WTC11 (cell line): ENCODE results near the gene PRKAG2. TPM values are rescaled to one million over a fixed set of nuclear protein-coding genes. Genes with fewer than 3 reads are reported as not detected.

ENCODE experiments used
- ATAC-seq: fragments of 200-7000 bp; cut with Tn5 transposase; 2 replicates; pipeline ENCODE4 v1.10.0; 2021; ENCODE audit warnings: mild to moderate bottlenecking, moderate library complexity
- CTCF ChIA-PET: fragments of 300-600 bp; sonication (Branson Sonifier 250); formaldehyde crosslinking; loops from one replicate; lab custom pipeline; 2021; ENCODE audit warnings: antibody characterized with exemption; lab: Charles Lee
- POLR2A ChIA-PET: fragments of 350-600 bp; sonication (Branson Sonifier 250); formaldehyde crosslinking; loops from one replicate; lab custom pipeline; 2021; ENCODE audit warnings: antibody characterized with exemption; lab: Charles Lee
- DNase-seq: peaks from one replicate; pipeline ENCODE4 v3.0.0; 2021; ENCODE audit warnings: low spot score
- H3K27ac Mint-ChIP-seq: 2 replicates; pipeline ENCODE4 v1.8.0; 2021; ENCODE audit warnings: mixed read lengths
- H3K27me3 Mint-ChIP-seq: 2 replicates; pipeline ENCODE4 v1.8.0; 2021; ENCODE audit warnings: low read depth, mild to moderate bottlenecking, moderate library complexity, mixed read lengths
- H3K36me3 Mint-ChIP-seq: 2 replicates; pipeline ENCODE4 v1.8.0; 2021; ENCODE audit warnings: mixed read lengths
- H3K4me1 Mint-ChIP-seq: 2 replicates; pipeline ENCODE4 v1.8.0; 2022; ENCODE audit warnings: mixed read lengths
- H3K4me3 Mint-ChIP-seq: 2 replicates; pipeline ENCODE4 v1.8.0; 2021; ENCODE audit warnings: mild to moderate bottlenecking, moderate library complexity, mixed read lengths
- H3K9me3 Mint-ChIP-seq: 2 replicates; pipeline ENCODE4 v1.8.0; 2021; ENCODE audit warnings: mixed read lengths
- CBFB ChIP-seq: sonication (generic); formaldehyde crosslinking; IDR thresholded peaks from 2 replicates; pipeline ENCODE4 v1.8.1; 2022; ENCODE audit warnings: mild to moderate bottlenecking, low read depth, missing genetic modification reagents
- CREB1 ChIP-seq: sonication (generic); formaldehyde crosslinking; IDR thresholded peaks from 2 replicates; pipeline ENCODE4 v1.8.0; 2023; ENCODE audit warnings: mild to moderate bottlenecking, missing genetic modification reagents
- EMX1 ChIP-seq: fragments of 250-450 bp; sonication (Bioruptor Pico); IDR thresholded peaks from 2 replicates; pipeline ENCODE4 v1.8.0; 2021; ENCODE audit warnings: mild to moderate bottlenecking
- FOXK1 ChIP-seq: sonication (generic); formaldehyde crosslinking; IDR thresholded peaks from 2 replicates; pipeline ENCODE4 v1.8.0; 2022; ENCODE audit warnings: mild to moderate bottlenecking, moderate library complexity, missing genetic modification reagents
- IRF2 ChIP-seq: sonication (generic); formaldehyde crosslinking; IDR thresholded peaks from 2 replicates; pipeline ENCODE4 v1.8.0; 2022; ENCODE audit warnings: low read depth, missing genetic modification reagents, borderline replicate concordance
- JAZF1 ChIP-seq: fragments of 250-450 bp; sonication (Bioruptor Pico); IDR thresholded peaks from 2 replicates; pipeline ENCODE4 v1.9.0; 2021; ENCODE audit warnings: moderate library complexity, mild to moderate bottlenecking, inconsistent platforms
- KAT7 ChIP-seq: sonication (generic); formaldehyde crosslinking; IDR thresholded peaks from 2 replicates; pipeline ENCODE4 v1.8.1; 2023; ENCODE audit warnings: missing genetic modification reagents, mild to moderate bottlenecking, borderline replicate concordance
- MXD4 ChIP-seq: fragments of 250-450 bp; sonication (Bioruptor Pico); IDR thresholded peaks from 2 replicates; pipeline ENCODE4 v1.8.0; 2021; ENCODE audit warnings: mild to moderate bottlenecking, moderate library complexity, borderline replicate concordance
- MYBL2 ChIP-seq: sonication (generic); formaldehyde crosslinking; IDR thresholded peaks from 2 replicates; pipeline ENCODE4 v1.8.1; 2023; ENCODE audit warnings: mild to moderate bottlenecking, moderate library complexity, missing genetic modification reagents
- SMAD4 ChIP-seq: sonication (generic); formaldehyde crosslinking; IDR thresholded peaks from 2 replicates; pipeline ENCODE4 v1.8.0; 2022; ENCODE audit warnings: mild to moderate bottlenecking, missing genetic modification reagents
- TEAD1 ChIP-seq: sonication (generic); formaldehyde crosslinking; IDR thresholded peaks from 2 replicates; pipeline ENCODE4 v1.8.0; 2022; ENCODE audit warnings: mild to moderate bottlenecking, missing genetic modification reagents
- TEAD4 ChIP-seq: sonication (generic); formaldehyde crosslinking; IDR thresholded peaks from 2 replicates; pipeline ENCODE4 v1.8.0; 2022; ENCODE audit warnings: mild to moderate bottlenecking, missing genetic modification reagents
- TP53 ChIP-seq: sonication (generic); formaldehyde crosslinking; IDR thresholded peaks from 2 replicates; pipeline ENCODE4 v1.8.1; 2023; ENCODE audit warnings: mild to moderate bottlenecking, missing genetic modification reagents
- ZBTB21 ChIP-seq: sonication (generic); formaldehyde crosslinking; IDR thresholded peaks from 2 replicates; pipeline ENCODE4 v1.8.1; 2023; ENCODE audit warnings: mild to moderate bottlenecking, missing genetic modification reagents, borderline replicate concordance
- ZNF219 ChIP-seq: sonication (generic); formaldehyde crosslinking; IDR thresholded peaks from 2 replicates; pipeline ENCODE4 v1.8.0; 2023; ENCODE audit warnings: missing genetic modification reagents, mild to moderate bottlenecking, borderline replicate concordance
- ZNF671 ChIP-seq: fragments of 250-450 bp; sonication (Bioruptor Pico); IDR thresholded peaks from 2 replicates; pipeline ENCODE4 v1.8.0; 2021; ENCODE audit warnings: mild to moderate bottlenecking
- total RNA-seq: library from RNA; stranded (reverse); gene quantifications from 3 replicates; pipeline ENCODE4 v1.2.3, GENCODE V29; 2021
- TF ChIP-seq, protein P1 (sequence below): sonication (generic); formaldehyde crosslinking; IDR thresholded peaks from 2 replicates; pipeline ENCODE4 v1.8.0; 2023; ENCODE audit warnings: missing genetic modification reagents
- TF ChIP-seq, protein P2 (sequence below): sonication (generic); formaldehyde crosslinking; conservative IDR thresholded peaks from 2 replicates; pipeline ENCODE4 v1.8.1; 2023; ENCODE audit warnings: mild to moderate bottlenecking, low read depth, missing genetic modification reagents, moderate library complexity
- TF ChIP-seq, protein P3 (sequence below): sonication (generic); formaldehyde crosslinking; IDR thresholded peaks from 2 replicates; pipeline ENCODE4 v1.8.1; 2023; ENCODE audit warnings: mild to moderate bottlenecking, missing genetic modification reagents, moderate library complexity

Gene PRKAG2
- total RNA-seq, 1 experiment from 2014 or later: 20.3 TPM

DNA sequence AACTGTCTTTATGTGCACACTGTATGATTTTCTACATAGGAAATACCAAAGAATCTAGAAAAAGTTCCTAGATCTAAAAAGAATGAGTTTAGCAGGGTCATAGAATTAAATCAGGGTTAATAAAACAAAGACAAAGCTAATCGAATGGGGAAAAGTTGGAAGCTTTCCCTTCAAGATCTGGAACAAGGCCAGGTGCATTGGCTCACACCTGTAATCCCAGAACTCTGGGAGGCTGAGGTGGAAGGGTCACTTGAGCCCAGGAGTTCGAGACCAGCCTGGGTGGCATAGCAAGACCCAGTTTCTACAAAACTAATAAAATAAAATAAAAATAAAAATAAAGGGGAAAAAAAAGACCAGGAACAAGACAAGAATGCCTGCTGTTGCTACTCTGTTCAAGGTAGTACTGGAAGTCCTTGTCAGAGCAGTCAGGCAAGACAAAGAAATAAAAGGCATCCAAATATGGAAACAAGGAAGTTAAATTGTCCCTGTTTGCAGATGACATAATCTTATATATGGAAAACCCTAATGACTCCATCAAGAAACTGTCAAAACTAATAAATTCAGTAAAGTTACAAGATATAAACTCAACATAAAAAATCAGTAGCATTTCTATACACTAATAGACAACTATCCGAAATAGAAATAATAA lies 281.1 kb downstream of the PRKAG2 start:
- ChIA-PET POLR2A (no interaction called here), CTCF (interaction anchor here (1.3 kb wide), 1 partner anchor 36 kb away, joined by 3 read pairs; no protein-coding TSS in a partner anchor)
- Mint-ChIP-seq H3K4me3 (no peak overlapping the region), H3K36me3 (no peaks in the 10 kb centered on the region), H3K9me3 (no peaks in the 10 kb centered on the region), H3K27ac (no peak overlapping the region), H3K4me1 (peaks cover 9% of the 10 kb centered on the region), H3K27me3 (no peaks in the 10 kb centered on the region)
- TF ChIP-seq CREB1 (CRISPR knock-in tag) (no peak), ZNF671 (no peak), KAT7 (CRISPR knock-in tag) (no peak), CBFB (no peak), MYBL2 (CRISPR knock-in tag) (no peak), IRF2 (CRISPR knock-in tag) (no peak)
- TF ChIP-seq, protein P1, sequence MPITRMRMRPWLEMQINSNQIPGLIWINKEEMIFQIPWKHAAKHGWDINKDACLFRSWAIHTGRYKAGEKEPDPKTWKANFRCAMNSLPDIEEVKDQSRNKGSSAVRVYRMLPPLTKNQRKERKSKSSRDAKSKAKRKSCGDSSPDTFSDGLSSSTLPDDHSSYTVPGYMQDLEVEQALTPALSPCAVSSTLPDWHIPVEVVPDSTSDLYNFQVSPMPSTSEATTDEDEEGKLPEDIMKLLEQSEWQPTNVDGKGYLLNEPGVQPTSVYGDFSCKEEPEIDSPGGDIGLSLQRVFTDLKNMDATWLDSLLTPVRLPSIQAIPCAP (CRISPR knock-in tag): no peak
- TF ChIP-seq, protein P2, sequence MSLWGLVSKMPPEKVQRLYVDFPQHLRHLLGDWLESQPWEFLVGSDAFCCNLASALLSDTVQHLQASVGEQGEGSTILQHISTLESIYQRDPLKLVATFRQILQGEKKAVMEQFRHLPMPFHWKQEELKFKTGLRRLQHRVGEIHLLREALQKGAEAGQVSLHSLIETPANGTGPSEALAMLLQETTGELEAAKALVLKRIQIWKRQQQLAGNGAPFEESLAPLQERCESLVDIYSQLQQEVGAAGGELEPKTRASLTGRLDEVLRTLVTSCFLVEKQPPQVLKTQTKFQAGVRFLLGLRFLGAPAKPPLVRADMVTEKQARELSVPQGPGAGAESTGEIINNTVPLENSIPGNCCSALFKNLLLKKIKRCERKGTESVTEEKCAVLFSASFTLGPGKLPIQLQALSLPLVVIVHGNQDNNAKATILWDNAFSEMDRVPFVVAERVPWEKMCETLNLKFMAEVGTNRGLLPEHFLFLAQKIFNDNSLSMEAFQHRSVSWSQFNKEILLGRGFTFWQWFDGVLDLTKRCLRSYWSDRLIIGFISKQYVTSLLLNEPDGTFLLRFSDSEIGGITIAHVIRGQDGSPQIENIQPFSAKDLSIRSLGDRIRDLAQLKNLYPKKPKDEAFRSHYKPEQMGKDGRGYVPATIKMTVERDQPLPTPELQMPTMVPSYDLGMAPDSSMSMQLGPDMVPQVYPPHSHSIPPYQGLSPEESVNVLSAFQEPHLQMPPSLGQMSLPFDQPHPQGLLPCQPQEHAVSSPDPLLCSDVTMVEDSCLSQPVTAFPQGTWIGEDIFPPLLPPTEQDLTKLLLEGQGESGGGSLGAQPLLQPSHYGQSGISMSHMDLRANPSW (CRISPR knock-in tag): no peak
- TF ChIP-seq, protein P3, sequence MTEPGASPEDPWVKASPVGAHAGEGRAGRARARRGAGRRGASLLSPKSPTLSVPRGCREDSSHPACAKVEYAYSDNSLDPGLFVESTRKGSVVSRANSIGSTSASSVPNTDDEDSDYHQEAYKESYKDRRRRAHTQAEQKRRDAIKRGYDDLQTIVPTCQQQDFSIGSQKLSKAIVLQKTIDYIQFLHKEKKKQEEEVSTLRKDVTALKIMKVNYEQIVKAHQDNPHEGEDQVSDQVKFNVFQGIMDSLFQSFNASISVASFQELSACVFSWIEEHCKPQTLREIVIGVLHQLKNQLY: no peak
- no peak for ATAC-seq
- DNase-seq: no peak

DNA sequence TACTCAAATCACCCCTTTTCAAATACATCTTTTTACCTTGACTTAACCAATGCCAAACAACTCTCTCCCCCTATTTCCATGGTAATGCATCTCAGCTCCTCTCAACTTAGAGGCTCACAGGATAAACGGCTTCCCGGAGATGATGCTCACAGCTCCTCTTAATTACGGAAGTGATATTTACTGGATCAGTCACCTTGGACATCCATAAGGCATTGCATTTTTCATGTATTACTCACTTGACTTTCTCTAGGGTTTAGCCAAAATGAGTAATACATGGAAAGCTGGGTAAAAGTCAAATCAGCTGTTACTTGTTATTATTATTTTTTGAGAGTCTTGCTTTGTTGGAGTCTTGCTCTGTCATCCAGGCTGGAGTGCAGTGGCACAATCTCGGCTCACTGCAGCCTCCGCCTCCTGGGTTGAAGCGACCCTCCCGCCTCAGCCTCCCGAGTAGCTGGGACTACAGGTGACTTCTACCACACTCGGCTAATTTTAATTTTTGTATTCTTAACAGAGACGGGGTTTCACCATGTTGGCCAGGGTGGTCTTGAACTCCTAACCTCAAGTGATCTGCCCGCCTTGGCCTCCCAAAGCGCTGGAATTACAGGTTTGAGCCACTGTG lies 283.9 kb downstream of the PRKAG2 start:
- DNase-seq: no peak
- Mint-ChIP-seq H3K4me3 (no peak overlapping the region), H3K27ac (no peak overlapping the region), H3K27me3 (no peaks in the 10 kb centered on the region; the same call in 1 of the 2 replicates), H3K36me3 (no peaks in the 10 kb centered on the region), H3K4me1 (no peaks in the 10 kb centered on the region), H3K9me3 (no peaks in the 10 kb centered on the region)
- no peak for ATAC-seq
- ChIA-PET POLR2A (no interaction called here), CTCF (interaction anchor here (0.7 kb wide), 1 partner anchor 294 kb away, joined by 3 read pairs; no protein-coding TSS in a partner anchor)
- TF ChIP-seq ZBTB21 (CRISPR knock-in tag) (no peak), CREB1 (CRISPR knock-in tag) (no peak), JAZF1 (CRISPR knock-in tag) (no peak)

DNA sequence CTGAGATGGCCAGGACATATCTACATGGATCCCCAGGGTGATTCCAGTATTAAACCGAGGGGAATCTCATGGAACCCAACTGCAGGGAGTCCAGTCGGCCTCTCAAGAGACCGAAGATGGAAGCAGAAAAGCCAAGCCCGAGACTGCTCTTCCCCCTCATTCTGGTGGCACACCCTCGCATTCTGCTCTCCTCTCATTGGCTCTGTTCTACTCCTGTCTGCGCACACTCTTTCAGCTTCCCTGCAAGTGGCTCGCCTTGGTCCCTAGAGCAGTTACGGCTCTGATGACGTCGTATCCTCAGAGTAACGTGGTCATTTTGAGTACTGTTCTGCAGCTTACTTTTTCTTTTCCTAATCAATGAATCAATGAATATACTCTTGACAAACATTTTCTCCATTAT lies 284.6 kb downstream of the PRKAG2 start:
- no peak overlapping the region for H3K4me3 Mint-ChIP-seq
- CTCF ChIA-PET: interaction anchor here (1.0 kb wide), 1 partner anchor 28 kb away, joined by 3 read pairs; no protein-coding TSS in a partner anchor
- no peaks in the 10 kb centered on the region for H3K4me1 Mint-ChIP-seq
- H3K27me3 Mint-ChIP-seq: no peaks in the 10 kb centered on the region; the same call in 1 of the 2 replicates
- ATAC-seq: no peak
- no peak for TF ChIP-seq MXD4 (CRISPR knock-in tag)
- no peak for TF ChIP-seq SMAD4 (CRISPR knock-in tag)
- no peak for TF ChIP-seq TP53 (CRISPR knock-in tag)
- no peak for TF ChIP-seq EMX1
- no peak for TF ChIP-seq TEAD1 (CRISPR knock-in tag)
- no peak for TF ChIP-seq FOXK1 (CRISPR knock-in tag)
- no peak for TF ChIP-seq ZNF219 (CRISPR knock-in tag)
- TF ChIP-seq TEAD4 (CRISPR knock-in tag): no peak
- TF ChIP-seq, all 79 proteins: peak for 0
- no peaks in the 10 kb centered on the region for H3K9me3 Mint-ChIP-seq
- no peak for DNase-seq
- POLR2A ChIA-PET: interaction anchor here (0.7 kb wide), 1 partner anchor 8 kb away, joined by 4 read pairs; no protein-coding TSS in a partner anchor
- H3K27ac Mint-ChIP-seq: peak overlapping the region; percentile 84; the same call in 1 of the 2 replicates
- H3K36me3 Mint-ChIP-seq: no peaks in the 10 kb centered on the region
